ACC112 (cell line): Measurements from ENCODE around the gene ORC4.

Source experiments
- H2AFZ ChIP-seq: fragments of 200-600 bp; sonication (generic); one replicate; pipeline ENCODE4 v1.6.0; 2017; ENCODE audit warnings: antibody characterized with exemption, low read length; ENCODE audit not compliant: unreplicated experiment
- H3K27ac ChIP-seq: fragments of 200-600 bp; sonication (generic); 2 replicates; pipeline ENCODE4 v1.5.1; 2014; ENCODE audit warnings: low read depth, mild to moderate bottlenecking, antibody characterized with exemption, low read length, moderate library complexity
- H3K27me3 ChIP-seq: fragments of 200-600 bp; sonication (generic); 2 replicates; pipeline ENCODE4 v1.6.1; 2014; ENCODE audit warnings: mild to moderate bottlenecking, antibody characterized with exemption, low read length, moderate library complexity, mixed read lengths; ENCODE audit not compliant: insufficient read depth
- H3K36me3 ChIP-seq: fragments of 200-600 bp; sonication (generic); 2 replicates; pipeline ENCODE4 v1.6.1; 2016; ENCODE audit warnings: mild to moderate bottlenecking, antibody characterized with exemption, low read length, moderate library complexity, mixed read lengths; ENCODE audit not compliant: insufficient read depth
- H3K4me1 ChIP-seq: fragments of 200-600 bp; sonication (generic); one replicate; pipeline ENCODE4 v1.6.1; 2016; ENCODE audit warnings: low read length, mixed read lengths; ENCODE audit not compliant: insufficient read depth, unreplicated experiment, control insufficient read depth
- H3K4me3 ChIP-seq: fragments of 200-600 bp; sonication (generic); 2 replicates; pipeline ENCODE4 v1.5.1; 2014; ENCODE audit warnings: mild to moderate bottlenecking, low read depth, low read length
- H3K79me2 ChIP-seq: fragments of 200-600 bp; sonication (generic); one replicate; pipeline ENCODE4 v1.6.0; 2016; ENCODE audit warnings: low read length; ENCODE audit not compliant: control insufficient read depth, unreplicated experiment, insufficient read depth

Gene ORC4

GRCh38 chr2:148020111-148021058 is at the start of gene ORC4:
TSS of gene ORC4 (minus strand) at chr2:148020737. CDS start at chr2:147975958, 44,779 bp downstream.
- Histone ChIP-seq H3K4me3 (peak within 1 kb of the TSS; percentile 97), H3K27me3 (no peaks in the 10 kb centered on the region), H3K36me3 (no peaks in the 10 kb centered on the region), H3K27ac (peak within 1 kb of the TSS; percentile 71), H3K79me2 (peaks cover 87% of the 10 kb centered on the region), H2AFZ (peak within 1 kb of the TSS; percentile 92), H3K4me1 (peaks cover 21% of the 10 kb centered on the region)

GRCh38 chr2:148067801-148068200 is 47.3 kb upstream of the ORC4 start:
- Histone ChIP-seq H2AFZ (no peak overlapping the region), H3K4me1 (no peaks in the 10 kb centered on the region), H3K79me2 (no peaks in the 10 kb centered on the region), H3K27me3 (no peaks in the 10 kb centered on the region), H3K27ac (no peak overlapping the region), H3K4me3 (no peak overlapping the region), H3K36me3 (no peaks in the 10 kb centered on the region)

GRCh38 chr2:148065936-148066335 is 45.4 kb upstream of the ORC4 start:
- H3K36me3 ChIP-seq: no peaks in the 10 kb centered on the region
- no peaks in the 10 kb centered on the region for H3K27me3 ChIP-seq
- H3K4me3 ChIP-seq: no peak overlapping the region
- no peak overlapping the region for H3K27ac ChIP-seq
- H3K79me2 ChIP-seq: no peaks in the 10 kb centered on the region
- no peaks in the 10 kb centered on the region for H3K4me1 ChIP-seq
- H2AFZ ChIP-seq: no peak overlapping the region

GRCh38 chr2:148063633-148064032 is 43.1 kb upstream of the ORC4 start:
- H2AFZ ChIP-seq: no peak overlapping the region
- no peaks in the 10 kb centered on the region for H3K79me2 ChIP-seq
- H3K27ac ChIP-seq: no peak overlapping the region
- no peaks in the 10 kb centered on the region for H3K27me3 ChIP-seq
- no peaks in the 10 kb centered on the region for H3K36me3 ChIP-seq
- no peaks in the 10 kb centered on the region for H3K4me1 ChIP-seq
- no peak overlapping the region for H3K4me3 ChIP-seq

GRCh38 chr2:148058641-148059040 is 38.1 kb upstream of the ORC4 start:
- no peak overlapping the region for H3K27ac ChIP-seq
- H3K4me1 ChIP-seq: no peaks in the 10 kb centered on the region
- H2AFZ ChIP-seq: no peak overlapping the region
- H3K27me3 ChIP-seq: no peaks in the 10 kb centered on the region
- H3K79me2 ChIP-seq: no peaks in the 10 kb centered on the region
- no peak overlapping the region for H3K4me3 ChIP-seq
- H3K36me3 ChIP-seq: no peaks in the 10 kb centered on the region

GRCh38 chr2:148052687-148053086 is 32.1 kb upstream of the ORC4 start:
- no peaks in the 10 kb centered on the region for H3K36me3 ChIP-seq
- peaks cover 8% of the 10 kb centered on the region for H3K79me2 ChIP-seq
- no peak overlapping the region for H2AFZ ChIP-seq
- no peaks in the 10 kb centered on the region for H3K27me3 ChIP-seq
- no peak overlapping the region for H3K4me3 ChIP-seq
- no peak overlapping the region for H3K27ac ChIP-seq
- H3K4me1 ChIP-seq: peaks cover 4% of the 10 kb centered on the region

GRCh38 chr2:148049284-148049683 is 28.7 kb upstream of the ORC4 start:
- no peak overlapping the region for H2AFZ ChIP-seq
- no peak overlapping the region for H3K27ac ChIP-seq
- H3K27me3 ChIP-seq: no peaks in the 10 kb centered on the region
- H3K4me3 ChIP-seq: no peak overlapping the region
- peaks cover 4% of the 10 kb centered on the region for H3K4me1 ChIP-seq
- H3K36me3 ChIP-seq: no peaks in the 10 kb centered on the region
- peaks cover 8% of the 10 kb centered on the region for H3K79me2 ChIP-seq

GRCh38 chr2:148048475-148049221 is 28.1 kb upstream of the ORC4 start:
- Histone ChIP-seq H3K4me3 (no peak overlapping the region), H3K79me2 (peaks cover 8% of the 10 kb centered on the region), H3K27me3 (no peaks in the 10 kb centered on the region), H3K27ac (no peak overlapping the region), H3K4me1 (peaks cover 4% of the 10 kb centered on the region), H2AFZ (no peak overlapping the region), H3K36me3 (no peaks in the 10 kb centered on the region)

GRCh38 chr2:148046802-148047201 is 26.3 kb upstream of the ORC4 start:
- Histone ChIP-seq H3K4me3 (no peak overlapping the region), H2AFZ (no peak overlapping the region), H3K4me1 (peaks cover 4% of the 10 kb centered on the region), H3K27ac (no peak overlapping the region), H3K27me3 (no peaks in the 10 kb centered on the region), H3K79me2 (no peaks in the 10 kb centered on the region), H3K36me3 (no peaks in the 10 kb centered on the region)

GRCh38 chr2:148044322-148044721 is 23.8 kb upstream of the ORC4 start:
- Histone ChIP-seq H3K27ac (no peak overlapping the region), H3K4me1 (no peaks in the 10 kb centered on the region), H3K4me3 (no peak overlapping the region), H3K27me3 (no peaks in the 10 kb centered on the region), H3K36me3 (0 out of 2 replicates have a peak, but pooled peaks cover 3% of the 10 kb centered on the region), H2AFZ (no peak overlapping the region), H3K79me2 (peaks cover 6% of the 10 kb centered on the region)
